ENCODE measurements around the gene PTPN18.
A peak's percentile ranks its signal among the peaks of the same experiment; 100 is the strongest.

PTPN18 gene

DNA sequence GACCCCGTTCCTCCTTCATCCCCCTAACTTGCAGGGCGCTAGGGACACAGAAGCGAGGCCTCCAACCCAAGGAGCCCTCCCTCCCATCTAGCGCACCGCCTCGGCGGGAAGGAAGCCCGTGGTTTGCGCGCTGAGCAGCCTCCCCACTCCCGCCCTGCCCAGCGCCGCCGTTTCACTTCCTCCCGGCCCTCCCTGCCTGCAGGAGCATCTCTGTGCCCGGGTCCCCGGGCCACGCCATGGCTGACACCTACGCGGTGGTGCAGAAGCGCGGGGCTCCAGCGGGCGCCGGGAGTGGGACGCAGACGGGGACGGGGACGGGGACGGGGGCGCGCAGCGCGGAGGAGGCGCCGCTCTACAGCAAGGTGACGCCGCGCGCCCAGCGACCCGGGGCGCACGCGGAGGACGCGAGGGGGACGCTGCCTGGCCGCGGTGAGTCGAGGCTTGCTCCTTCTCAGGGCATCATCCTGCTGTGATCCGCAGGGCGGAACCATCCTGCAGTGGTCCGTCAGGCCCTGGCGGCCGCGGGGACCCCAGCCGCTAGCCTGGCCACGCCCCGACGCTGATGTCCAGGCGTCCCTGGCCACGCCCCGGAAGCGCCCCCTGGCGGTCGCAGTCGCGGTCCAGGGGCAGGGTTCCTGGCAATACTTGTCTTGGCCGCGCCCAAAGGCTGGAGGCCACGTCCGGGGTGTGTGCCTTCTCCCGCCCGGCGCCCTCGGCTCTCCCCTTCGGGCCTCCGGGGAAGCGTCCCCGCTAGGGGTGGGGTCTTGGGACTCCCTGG lies 16.4 kb downstream of the PTPN18 start:
- peak overlapping the region; percentile 90 for H3K4me3 ChIP-seq
- H3K9me3 ChIP-seq, result no peaks in the 10 kb centered on the region
- peaks cover 57% of the 10 kb centered on the region for H3K4me1 ChIP-seq
- no peaks in the 10 kb centered on the region for H3K27me3 ChIP-seq
- peak overlapping the region; percentile 96 for H3K4me2 ChIP-seq
- peaks cover 20% of the 10 kb centered on the region for H3K36me3 ChIP-seq
- peak overlapping the region; percentile 83 for H3K9ac ChIP-seq
- TF ChIP-seq Cebpa-rat (IDR thresholded peaks at IDR 0.05), result no peak
- peaks cover 12% of the 10 kb centered on the region; the same call in 1 of the 2 replicates for H4K20me1 ChIP-seq
- peak overlapping the region; percentile 82 for H3K27ac ChIP-seq

DNA sequence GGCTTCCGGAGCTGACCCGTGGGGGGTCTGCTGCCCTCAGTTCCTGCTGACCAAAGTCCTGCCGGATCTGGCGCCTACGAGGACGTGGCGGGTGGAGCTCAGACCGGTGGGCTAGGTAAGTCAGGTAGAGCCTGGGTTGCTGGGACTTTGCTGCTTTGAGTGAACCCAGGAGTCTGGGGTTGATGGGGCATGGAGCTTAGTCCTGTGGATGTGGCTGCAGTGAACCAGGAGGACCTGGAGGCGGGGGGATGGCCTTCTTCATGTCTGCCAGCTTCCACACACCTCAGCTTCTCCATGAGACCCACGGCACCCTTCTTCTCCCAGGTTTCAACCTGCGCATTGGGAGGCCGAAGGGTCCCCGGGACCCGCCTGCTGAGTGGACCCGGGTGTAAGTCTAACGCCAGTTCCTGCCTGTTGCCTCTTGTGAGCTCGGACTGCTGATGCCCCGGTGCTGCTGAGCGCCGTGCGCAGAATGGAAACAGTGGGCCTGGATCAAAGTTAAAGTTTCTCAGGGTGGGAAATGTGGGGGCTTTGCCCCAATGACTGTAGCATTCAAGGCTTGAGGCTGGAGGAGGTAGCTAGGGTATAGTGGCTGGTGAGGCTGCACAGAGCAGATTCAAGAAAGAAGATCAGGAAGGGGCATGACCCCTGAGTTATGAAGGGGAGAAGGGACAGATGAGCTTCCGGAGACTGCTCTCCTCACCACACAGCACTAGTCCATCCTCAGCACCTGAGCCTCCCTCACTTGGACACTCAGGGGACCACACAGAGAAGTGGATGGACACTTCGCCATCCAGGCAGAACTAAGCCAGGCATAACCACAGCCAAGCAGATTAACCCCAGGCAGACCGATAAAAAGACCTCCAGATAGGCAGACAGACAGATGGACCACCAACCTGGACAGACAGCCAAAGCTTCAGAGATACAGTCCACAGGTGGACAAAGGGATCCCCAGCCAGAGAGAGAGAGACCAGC lies 17.3 kb downstream of the PTPN18 start:
- peak overlapping the region; percentile 90 for H3K4me3 ChIP-seq
- no peak for TF ChIP-seq Cebpa-rat (IDR thresholded peaks at IDR 0.05)
- H3K27ac ChIP-seq, result peak overlapping the region; percentile 82
- H3K4me2 ChIP-seq, result peak overlapping the region; percentile 96
- peaks cover 64% of the 10 kb centered on the region for H3K4me1 ChIP-seq
- H3K9me3 ChIP-seq, result no peaks in the 10 kb centered on the region
- peak overlapping the region; percentile 83 for H3K9ac ChIP-seq
- H3K27me3 ChIP-seq, result no peaks in the 10 kb centered on the region
- H4K20me1 ChIP-seq, result peaks cover 18% of the 10 kb centered on the region; the same call in 1 of the 2 replicates
- peaks cover 20% of the 10 kb centered on the region for H3K36me3 ChIP-seq

DNA sequence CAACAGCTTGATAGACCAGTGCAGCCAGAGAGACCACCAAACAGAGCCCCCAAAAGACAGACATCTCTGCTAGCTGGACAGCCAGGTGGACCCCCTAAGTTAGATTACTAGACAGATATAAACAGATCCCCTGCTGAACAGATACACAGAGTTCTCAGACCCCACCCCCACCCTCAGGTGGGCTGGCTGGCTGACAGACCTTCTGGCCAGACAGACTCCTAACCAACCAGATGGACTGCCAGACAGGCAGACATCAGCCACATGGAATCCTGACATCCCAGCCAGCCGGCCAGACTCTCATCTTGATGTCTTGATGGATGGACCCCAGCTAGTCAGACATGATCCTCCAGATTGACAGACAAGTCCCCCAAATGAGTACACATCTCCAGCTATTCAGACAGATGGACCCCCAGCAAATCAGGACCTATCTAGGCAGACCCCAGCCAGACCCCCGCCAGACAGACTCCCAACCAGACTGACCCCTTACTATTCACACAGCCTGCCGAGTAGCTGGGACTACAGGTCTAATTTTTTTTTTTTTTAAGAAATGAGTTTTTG lies 18.0 kb downstream of the PTPN18 start:
- Histone ChIP-seq H3K9me3 (no peaks in the 10 kb centered on the region), H3K4me2 (peak overlapping the region; percentile 96), H3K36me3 (peaks cover 20% of the 10 kb centered on the region), H3K4me1 (peaks cover 64% of the 10 kb centered on the region), H3K9ac (no peak overlapping the region), H3K27ac (no peak overlapping the region), H4K20me1 (peaks cover 18% of the 10 kb centered on the region; the same call in 1 of the 2 replicates), H3K27me3 (no peaks in the 10 kb centered on the region), H3K4me3 (no peak overlapping the region)
- TF ChIP-seq Cebpa-rat (IDR thresholded peaks at IDR 0.05), result no peak

DNA sequence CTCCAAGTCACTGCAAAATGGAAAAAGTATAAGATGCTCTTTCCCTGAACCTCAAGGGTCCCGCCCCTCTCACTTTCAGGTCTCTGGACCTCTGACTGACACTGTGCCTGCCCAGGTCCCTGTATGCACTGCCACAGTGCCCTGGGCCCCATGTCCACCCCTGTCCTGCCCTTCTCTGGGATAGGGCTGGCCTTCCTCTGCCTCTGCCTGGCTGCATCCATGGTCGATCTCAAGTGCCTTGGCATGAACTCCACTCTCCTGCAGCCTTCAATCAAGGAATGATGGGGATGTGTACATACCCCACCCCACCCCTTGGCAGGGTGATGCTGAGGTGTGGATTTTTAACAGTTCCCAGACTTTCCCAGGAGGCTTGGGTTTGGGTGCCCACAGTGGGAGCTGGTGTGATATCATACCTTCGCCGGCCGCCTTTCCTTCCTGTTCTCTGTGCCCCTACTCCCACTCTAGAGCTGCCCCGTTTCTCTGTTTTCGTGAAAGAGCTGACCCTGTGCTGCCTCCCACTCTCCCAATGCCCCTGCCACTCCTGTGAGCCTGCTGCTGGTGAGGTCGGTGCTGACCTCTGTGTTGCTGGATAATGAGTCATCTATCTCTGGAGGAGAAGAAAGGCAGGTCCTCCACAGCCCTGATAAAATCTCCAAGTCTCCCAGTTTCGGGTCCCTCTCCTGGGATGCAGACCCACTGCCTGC lies 18.9 kb downstream of the PTPN18 start:
- H3K4me3 ChIP-seq, result no peak overlapping the region
- peaks cover 20% of the 10 kb centered on the region for H3K36me3 ChIP-seq
- H3K9me3 ChIP-seq, result no peaks in the 10 kb centered on the region
- peaks cover 67% of the 10 kb centered on the region for H3K4me1 ChIP-seq
- no peaks in the 10 kb centered on the region for H3K27me3 ChIP-seq
- H4K20me1 ChIP-seq, result peaks cover 22% of the 10 kb centered on the region
- TF ChIP-seq Cebpa-rat (IDR thresholded peaks at IDR 0.05), result no peak
- no peak overlapping the region for H3K27ac ChIP-seq
- H3K4me2 ChIP-seq, result no peak overlapping the region
- no peak overlapping the region for H3K9ac ChIP-seq

- peak overlapping the region; percentile 80 for H3K4me2 ChIP-seq
- H3K9ac ChIP-seq, result no peak overlapping the region
- H4K20me1 ChIP-seq, result peaks cover 30% of the 10 kb centered on the region
- H3K27me3 ChIP-seq, result no peaks in the 10 kb centered on the region
- TF ChIP-seq Cebpa-rat (IDR thresholded peaks at IDR 0.05), result 0 out of 2 replicates have a peak, but pooled peaks have one; percentile 15
- peaks cover 68% of the 10 kb centered on the region for H3K4me1 ChIP-seq
- H3K9me3 ChIP-seq, result no peaks in the 10 kb centered on the region
- no peak overlapping the region for H3K27ac ChIP-seq
- peaks cover 20% of the 10 kb centered on the region for H3K36me3 ChIP-seq
- no peak overlapping the region for H3K4me3 ChIP-seq
Measured at GRCh38 chr2:130375291-130376266, 19.7 kb downstream of the PTPN18 start.

GRCh38 chr2:130376433-130377293 lies 20.8 kb downstream of the PTPN18 start:
- Histone ChIP-seq H3K9ac (0 out of 2 replicates have a peak overlapping the region, but pooled peaks have one; percentile 16), H3K4me3 (peak overlapping the region; percentile 34; the same call in 1 of the 2 replicates), H3K9me3 (no peaks in the 10 kb centered on the region), H3K27ac (peak overlapping the region; percentile 14), H3K4me1 (peaks cover 68% of the 10 kb centered on the region), H3K4me2 (peak overlapping the region; percentile 80), H3K27me3 (no peaks in the 10 kb centered on the region), H4K20me1 (peaks cover 33% of the 10 kb centered on the region), H3K36me3 (peaks cover 29% of the 10 kb centered on the region)
- no peak for TF ChIP-seq Cebpa-rat (IDR thresholded peaks at IDR 0.05)

DNA sequence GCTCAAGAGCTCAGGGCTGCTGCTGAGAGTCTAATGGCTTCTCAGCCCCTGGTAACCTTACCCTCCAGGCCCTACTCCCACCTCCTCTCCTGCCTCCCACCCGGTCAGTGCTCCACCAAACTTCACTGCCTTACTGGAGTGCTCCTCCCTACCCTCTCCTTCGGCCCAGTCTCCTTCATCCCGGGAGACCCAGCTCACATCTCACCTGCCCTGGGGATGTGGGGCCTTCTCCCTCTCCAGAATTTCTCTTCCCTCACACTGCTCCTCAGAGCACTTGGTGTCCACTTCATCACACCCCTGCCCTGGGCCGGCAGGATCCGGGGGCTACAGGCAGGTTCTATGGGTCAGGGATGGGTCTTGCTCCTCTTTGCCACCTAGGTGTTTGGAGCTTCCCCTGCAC lies 21.6 kb downstream of the PTPN18 start:
- TF ChIP-seq Cebpa-rat (IDR thresholded peaks at IDR 0.05), result no peak
- Histone ChIP-seq H3K4me3 (no peak overlapping the region), H4K20me1 (peaks cover 33% of the 10 kb centered on the region), H3K27me3 (no peaks in the 10 kb centered on the region), H3K9ac (no peak overlapping the region), H3K27ac (peak overlapping the region; percentile 14; the same call in 1 of the 2 replicates), H3K9me3 (no peaks in the 10 kb centered on the region), H3K36me3 (peaks cover 38% of the 10 kb centered on the region), H3K4me1 (peaks cover 75% of the 10 kb centered on the region), H3K4me2 (peak overlapping the region; percentile 80)

Data from BLaER1 (cell line).